ENCODE data around the gene PLPP4. TPM values are rescaled to one million over a fixed set of nuclear protein-coding genes. Genes with fewer than 3 reads are reported as not detected.

PLPP4 gene
- total RNA-seq, 1 donor from 2014 or later: 2.5 TPM

DNA sequence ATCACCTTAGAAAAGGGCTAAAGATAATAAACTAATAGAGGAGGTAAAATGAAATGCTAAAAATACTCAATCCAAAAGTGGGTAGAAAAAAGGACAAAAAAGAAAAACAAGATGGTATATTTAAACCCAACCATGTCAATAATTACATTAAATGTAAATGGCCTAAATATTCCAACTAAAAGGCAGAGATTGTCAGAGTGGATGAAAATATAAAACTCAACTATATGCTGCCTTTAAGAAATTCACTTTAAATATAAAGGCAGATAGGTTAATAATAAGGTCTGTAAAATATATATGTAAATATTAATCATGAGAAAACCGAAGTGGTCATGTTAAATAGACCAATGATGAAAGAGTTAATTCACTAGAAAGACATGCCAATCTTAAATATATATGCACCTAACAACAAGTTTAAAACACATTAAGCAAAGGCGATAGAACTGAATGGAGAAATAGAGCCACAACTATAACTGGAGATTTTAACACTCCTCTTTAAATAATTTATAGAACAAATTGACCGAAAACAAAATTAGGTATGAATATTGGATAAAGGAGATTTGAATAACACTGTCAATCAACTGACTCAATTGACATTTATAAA, 159.4 kb downstream of the PLPP4 start:
- no peaks in the 10 kb centered on the region for H3K36me3 ChIP-seq
- intact Hi-C loops (cut with DNase I): no loop called here
- no peak for DNase-seq (ENCODE audit: extremely low spot score in 2 of 2)
- H3K27ac ChIP-seq: no peak overlapping the region
- no peaks in the 10 kb centered on the region for H3K4me1 ChIP-seq
- no peaks in the 10 kb centered on the region for H3K27me3 ChIP-seq
- TF ChIP-seq POLR2A (IDR thresholded peaks at IDR 0.05): no peak
- TF ChIP-seq, protein P1, sequence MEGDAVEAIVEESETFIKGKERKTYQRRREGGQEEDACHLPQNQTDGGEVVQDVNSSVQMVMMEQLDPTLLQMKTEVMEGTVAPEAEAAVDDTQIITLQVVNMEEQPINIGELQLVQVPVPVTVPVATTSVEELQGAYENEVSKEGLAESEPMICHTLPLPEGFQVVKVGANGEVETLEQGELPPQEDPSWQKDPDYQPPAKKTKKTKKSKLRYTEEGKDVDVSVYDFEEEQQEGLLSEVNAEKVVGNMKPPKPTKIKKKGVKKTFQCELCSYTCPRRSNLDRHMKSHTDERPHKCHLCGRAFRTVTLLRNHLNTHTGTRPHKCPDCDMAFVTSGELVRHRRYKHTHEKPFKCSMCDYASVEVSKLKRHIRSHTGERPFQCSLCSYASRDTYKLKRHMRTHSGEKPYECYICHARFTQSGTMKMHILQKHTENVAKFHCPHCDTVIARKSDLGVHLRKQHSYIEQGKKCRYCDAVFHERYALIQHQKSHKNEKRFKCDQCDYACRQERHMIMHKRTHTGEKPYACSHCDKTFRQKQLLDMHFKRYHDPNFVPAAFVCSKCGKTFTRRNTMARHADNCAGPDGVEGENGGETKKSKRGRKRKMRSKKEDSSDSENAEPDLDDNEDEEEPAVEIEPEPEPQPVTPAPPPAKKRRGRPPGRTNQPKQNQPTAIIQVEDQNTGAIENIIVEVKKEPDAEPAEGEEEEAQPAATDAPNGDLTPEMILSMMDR (IDR thresholded peaks at IDR 0.05): no peak
- TF ChIP-seq POLR2AphosphoS5 (IDR thresholded peaks at IDR 0.05; ENCODE audit: insufficient read depth in 1 of 2, low read depth in 1 of 2): no peak
- H3K9me3 ChIP-seq: no peaks in the 10 kb centered on the region
- no peak overlapping the region for H3K4me3 ChIP-seq

DNA sequence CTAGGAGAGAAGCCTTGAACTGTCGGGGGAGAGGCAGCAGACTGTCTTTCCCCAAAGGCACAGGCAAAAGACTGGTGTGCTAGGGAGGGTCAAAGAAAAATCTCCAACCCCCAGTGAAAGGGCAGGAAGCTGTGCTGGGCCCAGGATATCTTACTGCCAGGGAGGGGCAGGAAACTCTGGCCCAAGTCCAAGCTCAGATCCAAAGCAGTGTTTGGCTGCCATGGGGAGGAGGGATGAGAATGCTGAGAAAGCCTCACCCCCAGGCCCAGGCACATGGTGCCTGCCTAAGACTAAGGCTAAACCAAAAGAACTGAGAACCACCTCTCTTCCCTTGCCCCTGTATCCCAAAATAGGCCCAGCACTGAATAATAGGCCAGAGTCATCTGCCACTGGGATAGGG, 171.2 kb downstream of the PLPP4 start:
- no peak overlapping the region for H3K27ac ChIP-seq
- H3K4me3 ChIP-seq: no peak overlapping the region
- H3K36me3 ChIP-seq: no peaks in the 10 kb centered on the region
- DNase-seq (ENCODE audit: extremely low spot score in 2 of 2): no peak
- intact Hi-C loops (cut with DNase I): no loop called here
- no peak for TF ChIP-seq POLR2AphosphoS5 (IDR thresholded peaks at IDR 0.05; ENCODE audit: insufficient read depth in 1 of 2, low read depth in 1 of 2)
- TF ChIP-seq, protein P1 (IDR thresholded peaks at IDR 0.05): no peak
- no peak for TF ChIP-seq POLR2A (IDR thresholded peaks at IDR 0.05)
- no peaks in the 10 kb centered on the region for H3K4me1 ChIP-seq
- H3K9me3 ChIP-seq: no peaks in the 10 kb centered on the region
- no peaks in the 10 kb centered on the region for H3K27me3 ChIP-seq

DNA sequence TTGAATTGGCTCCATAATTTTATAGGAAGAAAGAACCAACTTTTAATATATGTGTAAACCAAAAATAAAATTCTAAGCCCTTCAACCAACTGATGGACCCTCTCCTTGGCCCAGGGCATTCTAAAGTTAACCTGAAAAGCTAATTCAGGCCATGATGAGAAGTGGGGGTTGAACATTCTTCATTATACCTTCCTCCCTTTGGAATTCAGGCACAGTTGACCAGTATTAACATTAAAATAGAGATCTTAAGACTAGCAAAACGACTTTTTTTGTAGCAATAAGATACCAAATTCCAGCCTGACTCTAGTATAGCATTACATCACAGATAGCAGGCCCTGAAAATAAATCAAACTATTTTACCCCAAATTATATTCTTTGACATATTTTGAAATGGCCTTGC, 173.2 kb downstream of the PLPP4 start:
- Histone ChIP-seq H3K36me3 (no peaks in the 10 kb centered on the region), H3K27ac (no peak overlapping the region), H3K4me1 (no peaks in the 10 kb centered on the region), H3K9me3 (no peaks in the 10 kb centered on the region), H3K4me3 (no peak overlapping the region), H3K27me3 (no peaks in the 10 kb centered on the region)
- no peak for DNase-seq (ENCODE audit: extremely low spot score in 2 of 2)
- TF ChIP-seq POLR2AphosphoS5 (IDR thresholded peaks at IDR 0.05; ENCODE audit: insufficient read depth in 1 of 2, low read depth in 1 of 2) (no peak), POLR2A (IDR thresholded peaks at IDR 0.05) (no peak)
- TF ChIP-seq, protein P1 (IDR thresholded peaks at IDR 0.05): no peak
- intact Hi-C loops (cut with DNase I): no loop called here

DNA sequence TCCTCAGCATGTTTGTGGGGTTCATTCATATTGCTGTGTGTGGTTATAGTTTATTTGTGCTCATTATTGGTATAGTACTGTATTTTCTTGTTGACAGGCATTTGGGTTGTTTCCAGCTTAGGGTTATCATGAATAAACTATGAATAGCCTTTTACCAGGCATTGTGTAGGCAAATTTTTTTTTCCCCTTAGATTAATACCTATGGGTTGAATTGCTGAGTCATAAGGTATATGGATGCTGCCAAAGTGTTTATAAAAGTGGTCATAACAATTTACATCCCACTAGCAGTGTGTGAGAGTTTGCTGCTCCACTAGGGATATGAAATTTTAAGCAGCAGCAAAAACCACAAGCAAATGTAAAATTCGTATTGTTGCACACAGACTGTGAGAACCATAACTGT, 175.0 kb downstream of the PLPP4 start:
- Histone ChIP-seq H3K9me3 (no peaks in the 10 kb centered on the region), H3K4me3 (no peak overlapping the region), H3K27ac (no peak overlapping the region), H3K4me1 (no peaks in the 10 kb centered on the region), H3K27me3 (no peaks in the 10 kb centered on the region), H3K36me3 (no peaks in the 10 kb centered on the region)
- intact Hi-C loops (cut with DNase I): no loop called here
- TF ChIP-seq, protein P1 (IDR thresholded peaks at IDR 0.05): no peak
- TF ChIP-seq POLR2AphosphoS5 (IDR thresholded peaks at IDR 0.05; ENCODE audit: insufficient read depth in 1 of 2, low read depth in 1 of 2): no peak
- TF ChIP-seq POLR2A (IDR thresholded peaks at IDR 0.05): no peak
- no peak for DNase-seq (ENCODE audit: extremely low spot score in 2 of 2)

DNA sequence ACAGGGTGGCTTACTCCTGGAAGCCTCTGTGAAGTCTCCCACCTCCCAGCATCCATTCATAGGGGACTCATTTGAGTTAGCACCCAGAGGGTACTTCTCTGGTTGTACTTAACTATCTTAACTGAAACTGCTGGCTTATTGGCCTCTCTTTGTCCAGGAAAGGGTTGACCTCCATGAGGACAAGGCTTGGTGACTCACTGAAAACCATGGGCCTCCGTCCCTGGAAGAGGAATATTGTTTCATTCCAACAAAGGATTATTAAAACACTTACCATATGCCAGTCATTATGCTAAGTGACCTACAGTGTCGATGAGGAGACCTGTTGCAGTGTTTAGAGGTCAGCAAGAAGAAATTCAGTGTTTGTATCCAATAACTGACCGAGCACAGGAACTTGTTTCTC, 175.9 kb downstream of the PLPP4 start:
- TF ChIP-seq, protein P1 (IDR thresholded peaks at IDR 0.05): no peak
- no peak for TF ChIP-seq POLR2AphosphoS5 (IDR thresholded peaks at IDR 0.05; ENCODE audit: insufficient read depth in 1 of 2, low read depth in 1 of 2)
- no peak for TF ChIP-seq POLR2A (IDR thresholded peaks at IDR 0.05)

More for the DNA sequence above, 175.9 kb downstream of the PLPP4 start:
- DNase-seq (ENCODE audit: extremely low spot score in 2 of 2): no peak
- Histone ChIP-seq H3K27me3 (no peaks in the 10 kb centered on the region), H3K27ac (no peak overlapping the region), H3K9me3 (no peaks in the 10 kb centered on the region), H3K4me3 (no peak overlapping the region), H3K36me3 (no peaks in the 10 kb centered on the region), H3K4me1 (no peaks in the 10 kb centered on the region)
- intact Hi-C loops (cut with DNase I): no loop called here
